Measurements from ENCODE around the gene SIM2. TPM values are rescaled to one million over a fixed set of nuclear protein-coding genes. Genes with fewer than 3 reads are reported as not detected.

Gene SIM2
- total and polyA plus RNA-seq, 2 of the 13 experiments (the other 11 are each of a cell fraction or from before 2014, with no cell fraction given): 0.36 to 0.53 TPM

DNA sequence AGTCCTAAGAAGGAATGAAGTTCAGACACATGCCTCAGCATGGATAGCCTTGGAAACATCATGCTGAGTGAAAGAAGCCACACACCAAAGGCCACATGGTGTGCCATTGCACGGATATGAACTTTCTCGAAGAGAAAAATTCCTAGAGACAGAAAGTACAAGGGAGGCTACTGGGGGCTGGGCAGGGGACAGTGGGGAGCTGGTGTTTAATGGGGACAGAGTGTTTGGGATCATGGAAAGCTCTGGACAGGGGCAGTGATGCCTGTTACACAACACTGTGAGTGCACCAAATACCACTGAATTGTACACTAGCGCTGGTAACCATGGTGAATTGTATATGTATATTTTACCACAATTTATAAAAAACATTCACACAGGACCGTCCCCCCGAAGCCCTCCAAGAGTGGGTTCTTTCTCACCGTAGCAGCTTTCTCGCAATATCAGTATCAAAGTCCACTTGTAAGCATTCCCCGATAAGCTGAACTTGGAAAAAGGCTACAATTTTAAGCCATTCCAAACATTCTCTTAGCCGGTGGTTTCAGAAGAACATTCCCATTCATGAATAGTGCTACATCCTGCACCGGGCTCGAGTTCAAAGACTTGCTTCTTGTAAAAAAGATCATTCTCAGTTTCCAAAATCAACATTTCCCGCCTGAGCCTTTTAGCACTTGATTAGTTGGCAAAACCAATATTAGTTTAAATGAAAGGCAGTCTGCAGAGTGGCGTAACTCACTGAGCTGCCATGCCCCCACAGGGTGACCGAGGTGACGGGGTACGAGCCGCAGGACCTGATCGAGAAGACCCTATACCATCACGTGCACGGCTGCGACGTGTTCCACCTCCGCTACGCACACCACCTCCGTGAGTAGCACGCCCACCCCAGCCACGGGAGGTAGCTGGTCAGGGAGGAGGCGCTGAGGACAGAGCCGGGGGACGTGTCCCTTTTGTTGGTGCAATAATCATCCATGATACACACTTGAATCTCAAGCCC, 31.7 kb downstream of the SIM2 start (continued):
- TF ChIP-seq, protein P1, sequence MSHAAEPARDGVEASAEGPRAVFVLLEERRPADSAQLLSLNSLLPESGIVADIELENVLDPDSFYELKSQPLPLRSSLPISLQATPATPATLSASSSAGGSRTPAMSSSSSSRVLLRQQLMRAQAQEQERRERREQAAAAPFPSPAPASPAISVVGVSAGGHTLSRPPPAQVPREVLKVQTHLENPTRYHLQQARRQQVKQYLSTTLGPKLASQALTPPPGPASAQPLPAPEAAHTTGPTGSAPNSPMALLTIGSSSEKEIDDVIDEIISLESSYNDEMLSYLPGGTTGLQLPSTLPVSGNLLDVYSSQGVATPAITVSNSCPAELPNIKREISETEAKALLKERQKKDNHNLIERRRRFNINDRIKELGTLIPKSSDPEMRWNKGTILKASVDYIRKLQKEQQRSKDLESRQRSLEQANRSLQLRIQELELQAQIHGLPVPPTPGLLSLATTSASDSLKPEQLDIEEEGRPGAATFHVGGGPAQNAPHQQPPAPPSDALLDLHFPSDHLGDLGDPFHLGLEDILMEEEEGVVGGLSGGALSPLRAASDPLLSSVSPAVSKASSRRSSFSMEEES (CRISPR knock-in tag; IDR thresholded peaks at IDR 0.05): peak; percentile 60; the same call in 1 of the 2 replicates
- peak in 1 of 2 experiments; percentile 77; a peak in 3 of 4 replicates for TF ChIP-seq EP300 (IDR thresholded peaks at IDR 0.05; ENCODE audit: low read depth in 2 of 2, low read length in 2 of 2)
- peak; percentile 87 for TF ChIP-seq EP300 (CRISPR knock-in tag; IDR thresholded peaks at IDR 0.05; ENCODE audit: borderline replicate concordance)
- no peak for TF ChIP-seq ONECUT2 (CRISPR knock-in tag; IDR thresholded peaks at IDR 0.05)
- TF ChIP-seq HMG20B (CRISPR knock-in tag; conservative IDR thresholded peaks at IDR 0.05): peak; percentile 67; the same call in 1 of the 2 replicates
- TF ChIP-seq, protein P2, sequence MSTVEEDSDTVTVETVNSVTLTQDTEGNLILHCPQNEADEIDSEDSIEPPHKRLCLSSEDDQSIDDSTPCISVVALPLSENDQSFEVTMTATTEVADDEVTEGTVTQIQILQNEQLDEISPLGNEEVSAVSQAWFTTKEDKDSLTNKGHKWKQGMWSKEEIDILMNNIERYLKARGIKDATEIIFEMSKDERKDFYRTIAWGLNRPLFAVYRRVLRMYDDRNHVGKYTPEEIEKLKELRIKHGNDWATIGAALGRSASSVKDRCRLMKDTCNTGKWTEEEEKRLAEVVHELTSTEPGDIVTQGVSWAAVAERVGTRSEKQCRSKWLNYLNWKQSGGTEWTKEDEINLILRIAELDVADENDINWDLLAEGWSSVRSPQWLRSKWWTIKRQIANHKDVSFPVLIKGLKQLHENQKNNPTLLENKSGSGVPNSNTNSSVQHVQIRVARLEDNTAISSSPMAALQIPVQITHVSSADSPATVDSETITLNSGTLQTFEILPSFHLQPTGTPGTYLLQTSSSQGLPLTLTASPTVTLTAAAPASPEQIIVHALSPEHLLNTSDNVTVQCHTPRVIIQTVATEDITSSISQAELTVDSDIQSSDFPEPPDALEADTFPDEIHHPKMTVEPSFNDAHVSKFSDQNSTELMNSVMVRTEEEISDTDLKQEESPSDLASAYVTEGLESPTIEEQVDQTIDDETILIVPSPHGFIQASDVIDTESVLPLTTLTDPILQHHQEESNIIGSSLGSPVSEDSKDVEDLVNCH (CRISPR knock-in tag; IDR thresholded peaks at IDR 0.05): no peak
- TF ChIP-seq ZNF572 (CRISPR knock-in tag; IDR thresholded peaks at IDR 0.05): no peak

DNA sequence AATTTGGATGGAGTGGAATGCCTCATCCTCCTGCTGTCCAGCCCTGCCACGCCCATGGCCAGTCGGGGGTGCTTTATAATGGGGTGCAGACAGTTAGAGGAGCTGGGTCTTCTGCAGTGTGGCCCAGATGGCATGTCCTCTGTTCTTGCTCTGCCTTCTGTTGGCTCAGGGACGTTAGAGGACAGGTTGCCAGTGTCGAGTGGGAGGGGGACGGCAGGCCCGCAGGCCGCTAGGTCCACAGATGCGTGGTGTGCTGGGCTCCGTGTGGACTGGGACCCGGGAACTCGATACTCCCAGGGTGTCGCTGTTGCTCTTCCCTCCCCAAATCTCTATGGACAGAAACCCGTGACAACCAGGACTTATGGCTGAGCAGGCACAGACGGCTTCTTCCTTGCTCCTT, 33.3 kb downstream of the SIM2 start:
- WGBS (ENCODE audit: low lambda C conversion rate): 91% methylated on average over 3 of the region's 14 CpGs
- H2AFZ ChIP-seq (ENCODE audit: low read length): no peak overlapping the region
- TF ChIP-seq YEATS4 (CRISPR knock-in tag; IDR thresholded peaks at IDR 0.05; ENCODE audit: borderline replicate concordance): no peak
- no peak for TF ChIP-seq ZNF230 (CRISPR knock-in tag; IDR thresholded peaks at IDR 0.05)
- no peak for TF ChIP-seq ZNF724P (CRISPR knock-in tag; IDR thresholded peaks at IDR 0.05; ENCODE audit: borderline replicate concordance)
- TF ChIP-seq ZNF562 (CRISPR knock-in tag; IDR thresholded peaks at IDR 0.05; ENCODE audit: borderline replicate concordance): no peak

More for the DNA sequence above, 33.3 kb downstream of the SIM2 start:
- H4K20me1 ChIP-seq (ENCODE audit: insufficient read depth, low read length): no peaks in the 10 kb centered on the region
- BruUV-seq (replicated peaks): no TSS peak
- peaks cover 60% of the 10 kb centered on the region for H3K4me1 ChIP-seq (ENCODE audit: insufficient read depth, low read length)
- DNase-seq (ENCODE audit: low spot score): no peak
- H3K9me3 ChIP-seq (ENCODE audit: low read length): no peaks in the 10 kb centered on the region
- no peaks in the 10 kb centered on the region for H3K79me2 ChIP-seq (ENCODE audit: insufficient read depth, low read length)
- no peak for ATAC-seq
- H3K4me2 ChIP-seq (ENCODE audit: low read depth, low read length): no peak overlapping the region
- no peak overlapping the region for H3K9ac ChIP-seq (ENCODE audit: insufficient read depth, low read depth, low read length)
- intact Hi-C loops (cut with micrococcal nuclease; ENCODE audit: unreplicated experiment): no loop called here
- H3K36me3 ChIP-seq (replicated peaks in 1 of 2; ENCODE audit: control insufficient read depth in 1 of 2, insufficient read depth in 2 of 2, low read length in 2 of 2): no peaks in the 10 kb centered on the region
- in situ Hi-C loops (cut with HindIII; ENCODE audit: extremely low pct_ligation_motif_present, low pct_unique_long_range_greater_than_20kb): no loop called here
- POLR2A ChIA-PET: no interaction called here
- H3K27me3 ChIP-seq (ENCODE audit: control insufficient read depth in 1 of 2, insufficient read depth in 2 of 2, low read length in 2 of 2): no peaks in the 10 kb centered on the region; a peak in 1 of 5 replicates
- CTCF ChIA-PET (ENCODE audit: low intra/inter-chr PET ratio, low total read pairs): no interaction called here
- FAIRE-seq: no peak
- H3K27ac ChIP-seq (ENCODE audit: extremely low read length, insufficient read depth, low read length): no peak overlapping the region
- no peak overlapping the region for H3K4me3 ChIP-seq (replicated peaks in 1 of 3; ENCODE audit: insufficient read depth in 1 of 3, low read depth in 2 of 3, low read length in 3 of 3)

Measured in HepG2 (cell line).